OCI-LY3 (cell line): ENCODE measurements around the gene RAD51B.

ENCODE experiments used
- H2AFZ ChIP-seq: fragments of 200-600, 300-600 bp; shearing (Covaris generic); 2 replicates; pipeline ENCODE4 v1.6.0; 2014; ENCODE audit warnings: antibody characterized with exemption, low read depth, low read length
- H3K27ac ChIP-seq: fragments of 200-600, 300-600 bp; sonication (generic); 2 replicates; pipeline ENCODE4 v1.5.1; 2014; ENCODE audit warnings: mild to moderate bottlenecking, low read length, moderate library complexity, mixed read lengths
- H3K27me3 ChIP-seq: fragments of 200-600, 300-600 bp; sonication (generic); 2 replicates; pipeline ENCODE4 v1.6.1; 2014; ENCODE audit warnings: low read depth, low read length, mixed read lengths
- H3K36me3 ChIP-seq: fragments of 200-600, 300-600 bp; sonication (generic); replicated peaks from 2 replicates; pipeline ENCODE3; 2014; ENCODE audit warnings: low read depth, low read length, mixed read lengths
- H3K4me1 ChIP-seq: fragments of 300-600, 200-600 bp; sonication (generic); 2 replicates; pipeline ENCODE4 v1.6.1; 2014; ENCODE audit warnings: low read length, mixed read lengths
- H3K4me2 ChIP-seq: fragments of 200-600, 300-600 bp; sonication (generic); 2 replicates; pipeline ENCODE4 v1.6.1; 2014; ENCODE audit warnings: low read length, mixed read lengths
- H3K4me3 ChIP-seq: fragments of 300-600, 200-600 bp; sonication (generic); 2 replicates; pipeline ENCODE4 v1.5.1; 2014; ENCODE audit warnings: antibody characterized with exemption, mild to moderate bottlenecking, low read length, moderate library complexity
- H3K79me2 ChIP-seq: fragments of 300-600, 200-600 bp; shearing (Covaris generic); 2 replicates; pipeline ENCODE4 v1.6.1; 2014; ENCODE audit warnings: mild to moderate bottlenecking, low read length, mixed read lengths
- H3K9ac ChIP-seq: fragments of 300-600, 200-600 bp; shearing (Covaris generic); 2 replicates; pipeline ENCODE4 v1.6.0; 2014; ENCODE audit warnings: mild to moderate bottlenecking, low read length, moderate library complexity
- H3K9me3 ChIP-seq: fragments of 200-600, 300-600 bp; shearing (Covaris generic); 2 replicates; pipeline ENCODE4 v1.6.1; 2014; ENCODE audit warnings: low read length, mixed read lengths; ENCODE audit not compliant: insufficient read depth
- H4K20me1 ChIP-seq: fragments of 200-600, 300-600 bp; sonication (generic); 2 replicates; pipeline ENCODE4 v1.6.1; 2016; ENCODE audit warnings: low read length, mixed read lengths; ENCODE audit not compliant: insufficient read depth
- CTCF ChIP-seq: fragments of 200-600, 300-600 bp; sonication (generic); IDR thresholded peaks from 2 replicates; pipeline ENCODE4 v1.5.1; 2014; ENCODE audit warnings: antibody characterized with exemption, low read length, low read depth
- EZH2phosphoT487 ChIP-seq: fragments of 200-600 bp; shearing (Covaris generic); IDR thresholded peaks from 2 replicates; pipeline ENCODE4 v1.6.1; 2018; ENCODE audit warnings: antibody characterized with exemption, mixed run types, low read depth

The RAD51B gene

GRCh38 chr14:68325267-68325807, 505.8 kb downstream of the RAD51B start:
- no peaks in the 10 kb centered on the region for H4K20me1 ChIP-seq
- H3K27ac ChIP-seq: no peak overlapping the region
- H3K9me3 ChIP-seq: no peaks in the 10 kb centered on the region
- H3K27me3 ChIP-seq: no peaks in the 10 kb centered on the region
- peaks cover 32% of the 10 kb centered on the region for H3K4me1 ChIP-seq
- H3K9ac ChIP-seq: no peak overlapping the region
- TF ChIP-seq CTCF: no peak
- no peak for TF ChIP-seq EZH2phosphoT487
- H3K4me3 ChIP-seq: no peak overlapping the region
- no peaks in the 10 kb centered on the region for H3K79me2 ChIP-seq
- no peaks in the 10 kb centered on the region for H3K36me3 ChIP-seq
- H3K4me2 ChIP-seq: no peak overlapping the region
- H2AFZ ChIP-seq: no peak overlapping the region

- no peaks in the 10 kb centered on the region for H3K9me3 ChIP-seq
- peaks cover 22% of the 10 kb centered on the region for H3K4me1 ChIP-seq
- H3K79me2 ChIP-seq: no peaks in the 10 kb centered on the region
- no peak overlapping the region for H3K9ac ChIP-seq
- no peak overlapping the region for H3K27ac ChIP-seq
- H2AFZ ChIP-seq: no peak overlapping the region
- no peaks in the 10 kb centered on the region for H3K36me3 ChIP-seq
- no peak overlapping the region for H3K4me2 ChIP-seq
- no peaks in the 10 kb centered on the region for H3K27me3 ChIP-seq
- H3K4me3 ChIP-seq: no peak overlapping the region
- no peak for TF ChIP-seq EZH2phosphoT487
- no peak for TF ChIP-seq CTCF
- no peaks in the 10 kb centered on the region for H4K20me1 ChIP-seq
Observed at GRCh38 chr14:68327231-68327630, 507.7 kb downstream of the RAD51B start.

- peaks cover 30% of the 10 kb centered on the region for H3K4me1 ChIP-seq
- H3K36me3 ChIP-seq: no peaks in the 10 kb centered on the region
- no peak overlapping the region; the same call in 1 of the 2 replicates for H3K4me3 ChIP-seq
- H3K4me2 ChIP-seq: peak overlapping the region; percentile 50
- no peaks in the 10 kb centered on the region for H3K79me2 ChIP-seq
- no peak overlapping the region for H2AFZ ChIP-seq
- H3K9me3 ChIP-seq: no peaks in the 10 kb centered on the region
- H3K27ac ChIP-seq: no peak overlapping the region
- H3K27me3 ChIP-seq: no peaks in the 10 kb centered on the region
- TF ChIP-seq CTCF: no peak
- no peak for TF ChIP-seq EZH2phosphoT487
- no peaks in the 10 kb centered on the region for H4K20me1 ChIP-seq
- H3K9ac ChIP-seq: no peak overlapping the region
Observed at GRCh38 chr14:68328509-68328908, 508.9 kb downstream of the RAD51B start.

DNA sequence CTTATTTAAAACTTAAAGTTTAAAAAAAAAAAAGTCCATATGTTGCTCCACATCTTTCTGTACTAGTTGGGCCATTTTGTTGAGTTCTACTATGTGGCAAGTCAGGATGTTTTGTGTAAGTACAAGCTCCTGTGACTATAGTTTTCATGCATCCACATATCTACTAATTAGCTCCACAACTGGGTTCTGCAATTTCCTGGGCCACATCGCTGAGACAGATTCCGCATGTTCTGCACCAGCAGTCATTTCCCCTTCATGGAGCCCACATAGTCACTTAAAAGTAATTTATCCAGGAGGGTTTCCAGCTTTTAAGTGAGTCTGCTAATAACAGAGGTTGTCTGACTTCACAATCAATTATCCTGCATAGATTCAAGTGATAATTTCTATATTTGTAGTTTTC, 511.8 kb downstream of the RAD51B start:
- Histone ChIP-seq H3K36me3 (no peaks in the 10 kb centered on the region), H3K4me1 (peaks cover 38% of the 10 kb centered on the region), H3K9me3 (no peaks in the 10 kb centered on the region), H3K4me3 (no peak overlapping the region), H3K4me2 (no peak overlapping the region), H3K27ac (no peak overlapping the region), H3K27me3 (no peaks in the 10 kb centered on the region), H3K79me2 (no peaks in the 10 kb centered on the region), H4K20me1 (no peaks in the 10 kb centered on the region), H3K9ac (no peak overlapping the region), H2AFZ (no peak overlapping the region)
- TF ChIP-seq CTCF (no peak), EZH2phosphoT487 (no peak)
